ENCODE measurements around the gene WDR53.

DNA sequence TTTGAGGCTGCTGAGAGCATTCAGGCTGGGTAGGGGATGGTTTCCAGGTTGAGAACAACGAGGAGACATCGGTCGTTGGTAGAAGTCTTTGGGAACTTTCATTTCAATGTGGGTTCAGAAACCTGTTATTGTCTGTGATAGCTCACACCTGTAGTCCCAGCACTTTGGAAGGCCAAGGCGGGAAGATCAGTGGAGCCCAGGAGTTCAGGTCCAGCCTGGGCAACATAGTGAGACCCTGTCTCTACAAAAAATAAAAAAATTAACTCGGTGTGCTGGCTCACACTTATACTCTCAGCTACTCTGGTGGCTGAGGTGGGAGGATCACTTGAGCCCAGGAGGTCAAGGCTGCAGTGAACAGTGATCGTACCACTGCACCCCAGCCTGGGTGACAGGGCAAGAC lies 63.8 kb downstream of the WDR53 start:
- TF ChIP-seq, protein P1, sequence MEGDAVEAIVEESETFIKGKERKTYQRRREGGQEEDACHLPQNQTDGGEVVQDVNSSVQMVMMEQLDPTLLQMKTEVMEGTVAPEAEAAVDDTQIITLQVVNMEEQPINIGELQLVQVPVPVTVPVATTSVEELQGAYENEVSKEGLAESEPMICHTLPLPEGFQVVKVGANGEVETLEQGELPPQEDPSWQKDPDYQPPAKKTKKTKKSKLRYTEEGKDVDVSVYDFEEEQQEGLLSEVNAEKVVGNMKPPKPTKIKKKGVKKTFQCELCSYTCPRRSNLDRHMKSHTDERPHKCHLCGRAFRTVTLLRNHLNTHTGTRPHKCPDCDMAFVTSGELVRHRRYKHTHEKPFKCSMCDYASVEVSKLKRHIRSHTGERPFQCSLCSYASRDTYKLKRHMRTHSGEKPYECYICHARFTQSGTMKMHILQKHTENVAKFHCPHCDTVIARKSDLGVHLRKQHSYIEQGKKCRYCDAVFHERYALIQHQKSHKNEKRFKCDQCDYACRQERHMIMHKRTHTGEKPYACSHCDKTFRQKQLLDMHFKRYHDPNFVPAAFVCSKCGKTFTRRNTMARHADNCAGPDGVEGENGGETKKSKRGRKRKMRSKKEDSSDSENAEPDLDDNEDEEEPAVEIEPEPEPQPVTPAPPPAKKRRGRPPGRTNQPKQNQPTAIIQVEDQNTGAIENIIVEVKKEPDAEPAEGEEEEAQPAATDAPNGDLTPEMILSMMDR (conservative IDR thresholded peaks at IDR 0.05; ENCODE audit: low read length): no peak
- TF ChIP-seq EZH2phosphoT487 (IDR thresholded peaks at IDR 0.05; ENCODE audit: borderline replicate concordance): no peak
